Measurements from ENCODE around the gene STAB1. TPM values are rescaled to one million over a fixed set of nuclear protein-coding genes. Genes with fewer than 3 reads are reported as not detected.

Gene STAB1
- total RNA-seq (2014; rRNA removed; shearing (Covaris generic)): 0.03 TPM in 1 of 2 replicates, not detected in the other

DNA sequence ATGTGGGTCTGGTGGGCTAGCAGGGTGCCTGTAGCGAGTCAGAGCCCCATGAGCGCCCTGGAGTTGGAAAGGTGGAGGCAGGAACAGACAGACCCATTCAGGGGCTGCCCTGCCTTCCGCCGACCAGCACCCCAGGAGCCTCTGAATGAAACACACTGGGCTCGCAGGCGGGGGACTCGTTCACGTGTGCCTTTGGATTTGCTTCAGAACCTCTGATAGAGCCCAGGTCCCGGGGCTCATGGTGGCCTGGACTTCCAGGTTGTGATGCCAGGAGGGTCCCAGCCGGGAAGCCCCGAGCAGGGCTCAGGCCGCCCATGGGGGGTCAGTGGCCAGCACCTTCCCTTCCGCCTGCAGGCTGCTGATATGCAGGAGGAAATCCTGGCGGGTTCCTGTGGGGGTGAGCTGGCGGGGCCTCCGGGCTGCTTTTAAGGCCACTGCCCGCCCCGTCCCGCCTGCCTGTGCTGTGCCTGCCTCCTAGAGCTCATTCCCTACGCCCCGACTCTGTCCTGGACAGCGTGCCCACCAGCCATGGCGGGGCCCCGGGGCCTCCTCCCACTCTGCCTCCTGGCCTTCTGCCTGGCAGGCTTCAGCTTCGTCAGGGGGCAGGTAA is at the start of gene STAB1:
STAB1 (plus strand) TSS at position 453 of the 610 bp plus-strand sequence; CDS start at position 529, 76 bp downstream.
- no peak for DNase-seq (ENCODE audit: low spot score)

DNA sequence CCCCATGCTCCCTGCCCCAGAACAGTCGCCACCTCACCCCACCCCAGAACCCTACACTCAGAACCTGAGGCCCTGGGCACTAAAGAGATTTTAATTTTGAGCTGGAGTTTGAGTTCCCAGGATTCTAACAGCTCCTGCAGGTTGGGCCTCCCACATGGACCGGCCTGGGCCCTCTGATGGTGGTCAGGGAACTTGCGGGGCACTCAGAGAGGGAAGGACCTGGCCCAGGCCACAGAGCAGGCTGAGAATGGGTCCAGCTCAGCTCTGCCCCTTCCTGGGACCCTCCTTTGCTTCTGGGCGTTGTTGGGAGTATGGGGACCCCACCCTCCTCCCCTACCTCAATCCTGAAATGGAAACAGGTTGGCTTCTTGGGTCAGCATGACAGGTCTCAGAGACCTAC is 49.1 kb upstream of the STAB1 start:
- DNase-seq (ENCODE audit: low spot score): no peak

DNA sequence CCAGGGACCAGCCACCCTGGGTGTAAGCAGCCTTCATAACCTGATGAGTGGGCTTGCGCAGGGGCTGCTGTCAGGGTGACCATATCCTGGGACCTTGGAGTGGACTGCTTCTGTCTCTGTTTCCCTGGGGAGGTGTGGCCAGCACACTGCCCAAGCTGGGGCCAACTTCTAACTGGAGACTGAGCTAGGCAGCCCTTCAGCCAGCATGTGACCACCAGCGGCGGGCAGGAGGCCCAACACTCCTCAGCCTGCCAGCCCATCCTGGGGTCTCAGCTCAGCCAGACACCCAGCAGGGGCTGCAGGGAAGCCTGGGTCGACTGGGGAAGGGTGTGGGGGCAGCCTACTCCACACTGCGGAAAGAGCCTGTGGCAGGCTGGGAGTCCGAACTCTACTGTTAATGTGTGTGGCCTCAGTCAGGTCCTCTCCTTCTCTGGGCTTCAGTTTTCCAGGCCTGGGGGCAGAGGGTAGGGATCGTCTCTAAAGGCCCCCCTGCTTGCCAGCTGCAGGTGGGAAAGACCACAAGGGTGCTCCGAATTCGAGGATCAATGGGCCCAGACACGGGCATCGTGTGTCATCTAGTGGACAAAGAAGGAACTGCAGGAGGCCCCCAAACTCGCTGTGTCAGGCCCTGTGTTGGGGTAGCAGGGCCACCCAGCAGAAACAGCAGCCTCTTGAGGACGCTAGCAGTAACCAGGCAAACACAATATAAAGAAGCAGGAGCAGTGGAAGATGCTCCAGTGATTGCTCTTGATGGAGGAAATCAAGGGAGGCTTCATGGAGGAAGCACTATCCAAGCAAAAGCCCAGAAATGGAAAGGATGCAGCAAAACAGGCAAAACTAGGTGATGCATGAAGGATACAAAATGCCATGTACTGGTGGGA is 48.3 kb upstream of the STAB1 start:
- peak; percentile 76 for DNase-seq (ENCODE audit: low spot score)

DNA sequence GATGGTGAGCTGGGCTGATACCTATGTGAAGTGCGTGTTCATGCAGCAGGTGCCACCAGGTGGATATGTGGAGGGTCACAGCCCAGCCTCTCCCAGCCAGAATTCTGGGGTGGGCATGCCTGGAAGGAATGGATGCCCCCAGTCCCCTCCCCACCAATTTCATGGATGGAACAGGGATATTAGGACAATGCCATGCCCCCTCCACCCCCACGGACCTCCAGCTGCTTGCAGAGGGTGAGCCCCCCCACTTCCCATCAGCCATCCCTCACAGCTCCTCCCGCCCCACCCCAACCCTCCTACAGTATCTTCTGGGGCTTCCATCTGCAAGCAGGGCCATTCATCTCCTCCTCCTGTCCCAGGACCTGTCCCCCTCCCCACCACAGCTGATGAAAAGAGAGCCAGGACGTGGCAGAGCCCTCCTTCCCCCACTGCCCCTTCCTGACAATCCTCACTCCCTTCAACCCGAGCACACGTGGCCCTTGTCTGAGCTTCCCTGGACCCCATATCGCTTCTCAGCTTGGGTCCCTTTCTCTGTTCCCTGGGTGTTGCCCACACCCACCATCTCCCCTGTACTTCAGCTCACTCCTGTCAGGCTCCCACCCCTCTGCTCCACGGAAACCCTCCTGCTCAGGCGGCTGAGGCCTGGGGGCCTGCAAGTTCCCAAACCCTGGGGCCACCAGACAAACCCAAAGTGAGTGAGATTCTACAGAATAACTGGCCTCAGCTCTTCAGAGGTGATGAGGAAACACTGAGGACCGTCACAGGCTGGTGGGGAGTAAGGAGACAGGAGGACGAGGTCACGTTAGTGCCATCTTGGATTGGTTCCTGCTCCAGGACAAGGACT is 47.4 kb upstream of the STAB1 start:
- DNase-seq (ENCODE audit: low spot score): no peak

DNA sequence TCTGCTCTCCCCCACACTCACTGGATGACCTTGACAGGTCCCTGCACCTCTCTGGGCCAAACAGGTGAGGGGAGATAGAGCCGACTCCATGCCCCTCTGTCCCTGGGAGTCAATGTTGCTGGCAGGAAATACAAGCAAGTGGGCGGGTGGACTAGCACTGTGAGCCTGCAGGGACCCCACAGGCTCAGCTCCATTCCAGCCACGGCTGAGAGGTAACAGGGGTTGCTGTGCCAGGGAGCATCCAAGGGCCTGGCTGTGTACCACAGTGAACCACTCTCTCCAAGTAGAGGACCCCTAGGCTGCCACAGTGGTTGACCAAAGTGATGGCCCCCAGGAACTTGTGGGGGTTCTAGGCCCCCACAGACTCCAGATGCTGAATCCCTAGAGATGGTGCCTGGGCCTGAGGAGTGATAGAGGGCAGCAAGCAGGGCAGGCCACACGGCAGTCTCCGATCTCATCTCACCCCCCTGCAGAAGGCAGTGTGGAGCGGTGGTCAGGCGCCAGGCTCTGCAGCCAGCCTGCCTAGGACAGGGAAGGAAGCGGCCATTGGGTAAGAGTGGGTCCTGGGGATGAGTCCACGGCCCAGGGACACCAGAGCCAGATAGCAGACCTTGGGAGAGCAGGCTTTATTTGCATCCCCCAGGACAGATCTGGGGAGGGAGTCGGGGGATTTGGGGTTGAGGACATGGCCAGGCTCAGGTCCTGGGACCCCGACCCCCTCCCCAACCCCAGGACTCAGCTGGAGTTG is 44.5 kb upstream of the STAB1 start:
- DNase-seq (ENCODE audit: low spot score): no peak

GRCh38 chr3:52451237-52452083 is 43.7 kb upstream of the STAB1 start:
- no peak for DNase-seq (ENCODE audit: low spot score)

DNA sequence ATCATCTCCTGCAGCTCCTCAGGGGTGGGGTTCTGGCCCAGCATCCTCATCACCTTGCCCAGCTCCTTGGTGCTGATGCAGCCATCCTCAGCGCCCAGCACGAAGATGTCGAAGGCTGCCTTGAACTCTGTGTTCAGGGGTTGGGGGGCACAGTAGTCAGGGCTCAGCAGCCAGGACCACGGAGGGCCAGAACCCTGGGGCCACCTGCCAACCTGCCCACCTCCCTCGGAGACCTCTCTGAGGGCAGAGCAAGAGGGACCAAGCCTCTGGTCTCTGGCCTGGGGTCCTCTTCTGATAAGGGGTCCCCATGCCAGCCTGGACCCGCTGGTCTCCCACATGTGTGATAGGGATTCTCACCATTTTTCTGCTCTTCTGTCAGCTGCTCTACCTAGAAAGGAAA is 43.0 kb upstream of the STAB1 start:
- no peak for DNase-seq (ENCODE audit: low spot score)

GRCh38 chr3:52452570-52453221 is 42.4 kb upstream of the STAB1 start:
- no peak for DNase-seq (ENCODE audit: low spot score)

- DNase-seq (ENCODE audit: low spot score): peak; percentile 29
Observed at GRCh38 chr3:52453496-52454249, 41.5 kb upstream of the STAB1 start, which contains the start of gene TNNC1. Gene TNNC1, minus strand, starts transcription at chr3:52454041. Its CDS starts 26 bp downstream, at chr3:52454015.

- peak; percentile 9 for DNase-seq (ENCODE audit: low spot score)
Observed at GRCh38 chr3:52454250-52454937, 40.7 kb upstream of the STAB1 start.

DNA sequence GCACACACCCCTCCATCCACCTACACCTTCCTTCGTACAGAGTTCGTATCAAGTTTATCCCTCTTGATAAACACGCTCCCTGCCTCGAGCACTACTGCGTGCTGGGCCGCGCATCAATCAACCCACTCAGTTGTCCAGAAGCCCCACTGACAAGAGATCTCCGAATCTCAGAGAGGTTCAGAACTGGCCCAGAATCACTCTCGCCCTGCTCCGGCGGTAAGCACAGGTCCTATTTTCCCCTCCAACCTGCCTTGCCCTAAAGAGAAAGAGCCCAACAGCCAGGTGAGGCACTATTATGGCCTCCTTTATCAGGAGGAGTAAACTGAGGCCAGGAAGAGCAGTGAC is 40.2 kb upstream of the STAB1 start:
- DNase-seq (ENCODE audit: low spot score): no peak

GRCh38 chr3:52455283-52456168 is 39.6 kb upstream of the STAB1 start, which contains the start of gene NISCH:
Gene NISCH, plus strand, starts transcription at chr3:52455604. Its CDS starts 38 bp downstream, at chr3:52455642.
- peak; percentile 58 for DNase-seq (ENCODE audit: low spot score)

DNA sequence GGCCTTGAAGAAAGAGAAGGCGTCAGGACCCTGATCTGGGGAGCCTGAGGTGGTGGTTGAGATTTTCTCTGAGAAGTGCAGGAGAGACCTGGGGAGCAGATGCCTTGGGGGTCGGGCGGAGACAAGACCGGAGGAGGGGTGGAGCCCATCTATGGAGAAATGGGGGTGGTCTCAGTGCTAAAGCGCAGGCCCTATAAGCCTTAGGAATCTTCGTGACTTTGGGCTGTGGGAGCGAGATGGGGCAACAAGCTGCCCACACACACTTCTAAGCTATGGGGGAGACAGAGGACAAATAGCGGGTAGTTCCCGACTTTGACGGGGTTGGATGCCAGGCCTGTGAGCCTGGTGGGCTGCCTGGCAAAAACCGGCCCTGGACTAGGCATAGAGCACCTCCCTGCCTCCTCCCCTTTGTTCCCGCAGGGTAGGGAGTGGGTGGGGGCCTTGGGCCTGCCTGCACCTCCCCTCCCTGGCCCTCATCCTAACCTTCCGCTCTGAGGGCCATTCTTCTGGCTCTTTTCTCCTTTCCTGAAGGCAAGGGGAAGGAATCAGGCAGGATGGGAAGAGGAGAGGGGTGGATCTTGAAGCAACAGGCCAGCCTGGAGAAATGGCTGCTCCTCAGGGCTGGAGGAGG is 38.9 kb upstream of the STAB1 start:
- no peak for DNase-seq (ENCODE audit: low spot score)

DNA sequence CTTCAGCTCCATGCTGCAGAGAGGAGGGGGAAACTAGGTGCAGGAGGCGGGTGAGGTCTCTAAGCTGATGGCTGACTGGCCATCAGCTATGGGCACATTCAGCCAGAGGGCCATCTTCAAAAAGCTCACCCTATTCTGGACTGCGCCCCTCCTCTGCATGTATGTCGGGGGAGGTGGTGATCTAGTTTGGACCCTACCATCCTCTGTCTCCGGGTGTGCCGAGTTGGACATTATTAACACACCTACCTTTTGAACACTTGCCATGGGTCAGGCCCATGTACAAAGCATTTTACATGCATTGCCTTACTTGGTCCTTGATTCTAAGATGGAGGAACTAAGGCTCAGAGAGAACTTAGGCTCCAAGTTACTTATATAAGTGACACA is 38.3 kb upstream of the STAB1 start:
- no peak for DNase-seq (ENCODE audit: low spot score)

- DNase-seq (ENCODE audit: low spot score): no peak
Observed at GRCh38 chr3:52458031-52458760, 36.9 kb upstream of the STAB1 start.

Measured in HT-29 (cell line).